Naive B cell (primary cell): ENCODE results near the gene SEMA3C. TPM values are rescaled to one million over a fixed set of nuclear protein-coding genes. Genes with fewer than 3 reads are reported as not detected.

Source experiments
- ATAC-seq, 2 donors: fragments of 150-1000 bp; cut with Tn5 transposase; 2 replicates each; pipeline ENCODE4 v1.10.0; 2021; ENCODE audit warnings: low read depth in 2 of 2, mild to moderate bottlenecking in 2 of 2, moderate library complexity in 2 of 2
- DNase-seq: peaks from one replicate; pipeline ENCODE4 v3.0.0; 2022
- H3K27ac Mint-ChIP-seq, 6 donors: one replicate each; pipeline ENCODE4 v1.8.0; 2020 to 2022; ENCODE audit warnings: mild to moderate bottlenecking in 6 of 6, mixed read lengths in 6 of 6, moderate library complexity in 5 of 6, inconsistent platforms in 2 of 6
- H3K27me3 Mint-ChIP-seq, 3 donors: one replicate each; pipeline ENCODE4 v1.8.0; 2021 to 2022; ENCODE audit warnings: mixed read lengths in 3 of 3, mild to moderate bottlenecking in 1 of 3
- H3K36me3 Mint-ChIP-seq, 2 donors: one replicate each; pipeline ENCODE4 v1.8.0; 2020 to 2022; ENCODE audit warnings: mixed read lengths in 2 of 2, inconsistent platforms in 1 of 2, mild to moderate bottlenecking in 1 of 2
- H3K4me1 Mint-ChIP-seq, 3 donors: one replicate each; pipeline ENCODE4 v1.8.0; 2020 to 2022; ENCODE audit warnings: mixed read lengths in 3 of 3, inconsistent platforms in 1 of 3, mild to moderate bottlenecking in 1 of 3, moderate library complexity in 1 of 3
- H3K4me3 Mint-ChIP-seq, 8 donors: one replicate each; pipeline ENCODE4 v1.8.0; 2020 to 2022; ENCODE audit warnings: mild to moderate bottlenecking in 8 of 8, mixed read lengths in 8 of 8, moderate library complexity in 8 of 8, inconsistent platforms in 2 of 8
- H3K9me3 Mint-ChIP-seq, 7 donors: one replicate each; pipeline ENCODE4 v1.8.0; 2020 to 2022; ENCODE audit warnings: mixed read lengths in 7 of 7, mild to moderate bottlenecking in 5 of 7, inconsistent platforms in 2 of 7, moderate library complexity in 1 of 7
- polyA plus RNA-seq, 6 donors: library from polyadenylated mRNA; unstranded; fragments of 300-500 nt; fragmentation: Illumina TruSeq; gene quantifications; one replicate each; pipeline ENCODE4 v1.2.3, GENCODE V29; 2021; ENCODE audit warnings: low read depth in 6 of 6

SEMA3C gene
- polyA plus RNA-seq, 6 donors from 2014 or later: not detected

DNA sequence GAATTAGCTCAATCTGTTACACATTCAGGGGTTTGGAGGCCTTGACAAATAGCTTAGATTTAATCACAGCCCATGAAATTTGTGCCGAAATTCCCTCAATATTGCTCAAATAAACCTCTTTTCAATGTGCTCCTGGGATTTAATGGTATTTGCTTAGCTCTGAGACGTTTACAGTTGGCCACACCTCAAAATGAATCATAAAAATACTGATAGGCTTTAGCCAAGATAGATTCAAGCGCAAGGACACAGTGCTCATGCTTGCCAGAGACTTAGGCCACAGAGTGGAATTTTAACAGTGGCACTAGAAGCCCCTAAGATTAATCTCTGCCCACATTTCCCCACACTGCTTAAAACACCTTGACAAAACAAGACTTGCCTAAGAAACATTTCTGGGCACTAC is 2.3 kb upstream of the SEMA3C start:
- peaks cover 24 to 43% (median 36%) of the 10 kb centered on the region in 3 donors for H3K27me3 Mint-ChIP-seq
- H3K36me3 Mint-ChIP-seq: no peaks in the 10 kb centered on the region
- H3K9me3 Mint-ChIP-seq: peaks cover 0 to 3% (median 0%) of the 10 kb centered on the region in 7 donors
- DNase-seq (no peak), ATAC-seq (no peak)
- H3K27ac Mint-ChIP-seq: no peak overlapping the region
- no peak overlapping the region for H3K4me3 Mint-ChIP-seq
- H3K4me1 Mint-ChIP-seq: peaks cover 0 to 12% (median 5%) of the 10 kb centered on the region in 3 donors

DNA sequence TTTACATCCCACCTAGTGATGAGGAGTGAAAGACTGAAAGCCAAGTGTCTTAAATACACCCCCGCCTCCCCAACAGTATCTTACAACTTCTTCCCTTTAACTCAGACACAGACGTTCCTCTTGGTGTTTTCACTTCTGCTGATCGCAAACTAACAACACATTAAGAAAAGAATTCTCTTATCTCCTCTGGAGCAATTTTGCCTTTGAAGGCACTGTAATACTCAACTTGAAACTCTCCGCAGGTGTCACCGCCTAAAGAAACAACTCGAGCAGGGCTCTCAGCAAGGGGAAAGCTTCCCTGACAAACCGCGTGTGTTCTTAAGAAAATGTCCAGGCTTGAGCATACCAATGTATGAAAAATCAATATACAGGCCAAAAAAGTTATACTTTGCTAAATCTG is 452 bp downstream of the SEMA3C start:
- H3K4me3 Mint-ChIP-seq: peak overlapping the region in 4 of 8 donors; percentile 40 to 51 (median 49)
- peaks cover 0 to 3% (median 0%) of the 10 kb centered on the region in 7 donors for H3K9me3 Mint-ChIP-seq
- H3K27ac Mint-ChIP-seq: peak overlapping the region in 1 of 6 donors; percentile 45
- no peak for DNase-seq
- peaks cover 0 to 12% (median 5%) of the 10 kb centered on the region in 3 donors for H3K4me1 Mint-ChIP-seq
- no peak for ATAC-seq
- H3K36me3 Mint-ChIP-seq: no peaks in the 10 kb centered on the region
- peaks cover 19 to 53% (median 36%) of the 10 kb centered on the region in 3 donors for H3K27me3 Mint-ChIP-seq

DNA sequence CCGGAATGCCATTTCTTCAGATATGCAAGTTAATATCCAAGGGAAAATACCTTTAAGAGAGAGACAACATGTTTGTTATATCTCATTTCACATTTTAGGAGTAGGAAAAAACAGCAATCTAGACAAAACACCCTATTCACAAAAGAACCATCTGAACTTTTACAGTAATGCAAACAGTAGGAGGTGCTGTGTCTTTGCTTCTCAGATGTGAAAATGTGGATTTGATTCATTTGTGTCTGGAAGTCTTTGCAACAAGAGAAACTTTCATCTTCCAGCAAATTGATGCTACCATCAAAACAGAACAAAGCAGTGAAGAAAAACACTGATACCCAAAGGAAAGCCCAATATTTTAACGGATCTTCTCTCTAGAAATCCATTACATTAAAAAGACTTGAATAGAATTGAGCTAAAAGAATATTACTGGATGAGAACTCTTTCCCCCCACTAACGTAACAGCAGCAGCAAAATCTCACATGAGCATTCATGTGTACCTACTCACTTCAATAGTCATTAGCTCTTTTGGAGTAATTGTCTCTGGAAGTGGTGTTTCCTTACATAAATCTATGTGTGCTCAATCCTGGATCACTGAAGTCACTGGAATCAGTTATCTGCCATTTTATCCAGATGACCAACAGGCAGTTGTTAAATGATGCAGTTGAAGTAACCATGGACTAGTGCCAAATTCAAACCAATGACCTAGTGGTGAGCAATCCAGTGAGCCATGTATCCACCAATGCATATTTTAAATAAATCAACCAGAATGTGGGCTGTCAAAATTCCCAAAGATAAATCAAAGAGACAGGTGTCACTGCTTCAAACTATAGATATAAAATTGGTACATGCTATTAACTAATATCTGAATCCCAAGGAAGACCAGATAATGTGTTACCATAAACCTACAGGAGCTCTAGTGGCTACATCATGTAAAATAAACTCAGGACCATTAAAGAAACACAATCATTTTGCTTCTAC is 1.8 kb downstream of the SEMA3C start:
- ATAC-seq (no peak), DNase-seq (no peak)
- Mint-ChIP-seq H3K27ac (no peak overlapping the region), H3K4me1 (peaks cover 0 to 12% (median 5%) of the 10 kb centered on the region in 3 donors), H3K27me3 (peaks cover 19 to 53% (median 36%) of the 10 kb centered on the region in 3 donors), H3K36me3 (no peaks in the 10 kb centered on the region), H3K4me3 (no peak overlapping the region), H3K9me3 (peaks cover 0 to 3% (median 0%) of the 10 kb centered on the region in 7 donors)

DNA sequence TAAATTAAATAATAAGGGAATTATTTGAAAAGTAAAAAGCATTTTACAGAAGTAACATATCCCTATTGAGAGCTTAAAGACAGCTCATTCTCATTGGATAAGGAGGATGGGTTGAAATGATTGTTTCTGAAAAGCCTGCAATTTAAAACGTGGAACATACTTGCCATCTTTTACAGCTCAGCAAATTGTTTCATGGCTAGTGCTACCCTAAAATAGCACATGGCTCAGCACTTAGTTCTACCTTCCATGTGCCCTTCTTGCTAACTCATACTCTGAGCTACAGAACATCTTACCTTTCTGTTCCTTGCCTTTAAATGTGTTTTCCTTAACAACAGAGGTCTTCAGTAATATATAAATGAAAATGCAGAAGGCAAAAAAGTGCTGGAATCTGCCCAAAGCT is 8.6 kb downstream of the SEMA3C start:
- H3K27ac Mint-ChIP-seq: no peak overlapping the region

DNA sequence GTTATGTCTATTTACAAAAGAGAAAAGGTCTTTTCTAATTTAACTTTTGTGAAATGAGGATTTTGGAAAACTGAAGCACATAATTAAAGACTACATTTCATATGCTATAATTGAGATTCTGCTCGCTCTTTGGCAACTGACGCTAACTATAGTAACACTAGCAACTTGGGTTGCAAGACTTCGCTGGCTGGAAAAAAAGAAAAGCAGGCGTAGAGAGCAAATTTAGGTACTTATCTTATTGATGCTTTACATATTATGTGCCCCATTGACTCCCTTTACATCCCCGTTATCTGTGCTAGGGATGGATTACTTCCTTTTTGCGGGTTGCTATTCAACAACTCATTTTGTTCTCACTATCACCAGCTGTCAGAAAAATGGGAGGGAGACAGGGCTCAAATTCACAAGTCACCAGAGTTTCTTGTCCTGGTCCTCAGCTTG is 10.5 kb downstream of the SEMA3C start:
- H3K4me3 Mint-ChIP-seq: no peak overlapping the region
- H3K27ac Mint-ChIP-seq: no peak overlapping the region
- DNase-seq: no peak
- peaks cover 0 to 6% of the 10 kb centered on the region in 2 donors for H3K36me3 Mint-ChIP-seq
- no peaks in the 10 kb centered on the region for H3K4me1 Mint-ChIP-seq
- no peaks in the 10 kb centered on the region for H3K9me3 Mint-ChIP-seq
- no peak for ATAC-seq
- H3K27me3 Mint-ChIP-seq: no peaks in the 10 kb centered on the region

More for the DNA sequence above, 8.6 kb downstream of the SEMA3C start:
- peaks cover 0 to 4% (median 3%) of the 10 kb centered on the region in 3 donors for H3K27me3 Mint-ChIP-seq
- peaks cover 0 to 6% of the 10 kb centered on the region in 2 donors for H3K36me3 Mint-ChIP-seq
- ATAC-seq: no peak
- no peak overlapping the region for H3K4me3 Mint-ChIP-seq
- no peaks in the 10 kb centered on the region for H3K9me3 Mint-ChIP-seq
- DNase-seq: no peak
- no peaks in the 10 kb centered on the region for H3K4me1 Mint-ChIP-seq

DNA sequence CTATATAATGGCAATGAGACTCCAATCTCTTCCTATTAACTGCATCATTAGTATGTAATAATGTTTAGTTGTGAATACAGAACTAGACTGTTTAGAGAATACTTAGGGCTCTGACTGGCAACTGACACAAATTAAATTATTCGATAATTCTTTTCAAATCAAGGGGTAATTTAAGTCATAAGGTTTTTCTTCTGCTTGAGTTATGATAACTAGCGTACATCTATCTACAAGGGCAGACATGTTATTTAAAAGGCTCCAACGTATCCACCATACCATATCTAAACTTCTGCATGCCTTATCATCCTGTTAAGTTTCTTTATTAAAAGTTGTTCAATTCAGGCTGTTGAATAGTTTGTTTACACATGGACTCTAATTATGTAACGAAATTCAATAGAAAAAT is 11.2 kb downstream of the SEMA3C start:
- Mint-ChIP-seq H3K4me3 (no peak overlapping the region), H3K27me3 (no peaks in the 10 kb centered on the region), H3K27ac (no peak overlapping the region), H3K4me1 (no peaks in the 10 kb centered on the region), H3K9me3 (no peaks in the 10 kb centered on the region), H3K36me3 (peaks cover 0 to 6% of the 10 kb centered on the region in 2 donors)
- no peak for DNase-seq
- ATAC-seq: no peak

DNA sequence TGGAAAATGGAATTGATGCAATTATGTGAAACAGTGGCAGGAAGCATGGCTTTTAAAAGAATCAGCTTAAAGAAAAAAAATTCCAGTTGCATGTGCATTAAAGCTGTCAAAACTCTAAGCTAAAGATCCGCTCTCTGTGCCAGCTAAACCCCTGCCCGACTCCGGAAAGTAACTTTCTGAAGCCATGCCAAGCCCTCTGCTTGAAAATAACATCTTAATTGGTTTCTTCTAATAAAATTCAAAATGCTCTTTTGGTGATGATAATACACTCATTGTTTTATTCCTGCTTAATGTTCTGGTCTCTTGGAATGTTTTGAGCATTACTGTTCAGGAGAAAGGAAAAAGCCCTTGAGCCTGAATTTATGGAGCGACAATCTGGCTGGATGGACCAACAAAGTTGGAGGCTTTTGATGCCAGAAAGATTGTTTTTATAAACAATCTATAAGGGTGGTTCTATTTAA is 11.7 kb downstream of the SEMA3C start:
- Mint-ChIP-seq H3K9me3 (no peaks in the 10 kb centered on the region), H3K36me3 (peaks cover 0 to 6% of the 10 kb centered on the region in 2 donors), H3K4me3 (no peak overlapping the region), H3K27ac (no peak overlapping the region), H3K4me1 (no peaks in the 10 kb centered on the region), H3K27me3 (no peaks in the 10 kb centered on the region)
- DNase-seq: no peak
- no peak for ATAC-seq

DNA sequence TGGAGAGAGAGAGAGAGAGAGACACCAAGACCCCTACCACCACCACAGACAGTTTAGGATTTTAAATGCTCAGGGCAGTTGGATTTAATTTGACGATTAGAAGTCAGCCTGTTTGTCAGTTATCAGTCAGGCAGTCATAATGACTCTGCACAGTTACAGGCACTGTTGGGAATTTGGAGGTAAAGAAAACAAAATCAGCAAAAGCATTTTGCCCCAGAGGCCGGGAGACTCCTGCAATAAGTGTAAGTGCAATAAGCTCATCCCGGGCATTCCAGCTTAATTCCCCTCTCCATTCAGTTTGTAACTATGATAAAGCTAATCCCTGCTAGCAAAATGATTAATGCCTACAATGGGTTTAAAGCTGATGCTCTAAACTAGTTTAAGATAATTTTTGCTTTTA is 13.5 kb downstream of the SEMA3C start:
- H3K4me3 Mint-ChIP-seq: no peak overlapping the region
- H3K9me3 Mint-ChIP-seq: no peaks in the 10 kb centered on the region
- no peaks in the 10 kb centered on the region for H3K36me3 Mint-ChIP-seq
- no peak overlapping the region for H3K27ac Mint-ChIP-seq
- ATAC-seq (no peak), DNase-seq (no peak)
- H3K27me3 Mint-ChIP-seq: no peaks in the 10 kb centered on the region
- no peaks in the 10 kb centered on the region for H3K4me1 Mint-ChIP-seq

DNA sequence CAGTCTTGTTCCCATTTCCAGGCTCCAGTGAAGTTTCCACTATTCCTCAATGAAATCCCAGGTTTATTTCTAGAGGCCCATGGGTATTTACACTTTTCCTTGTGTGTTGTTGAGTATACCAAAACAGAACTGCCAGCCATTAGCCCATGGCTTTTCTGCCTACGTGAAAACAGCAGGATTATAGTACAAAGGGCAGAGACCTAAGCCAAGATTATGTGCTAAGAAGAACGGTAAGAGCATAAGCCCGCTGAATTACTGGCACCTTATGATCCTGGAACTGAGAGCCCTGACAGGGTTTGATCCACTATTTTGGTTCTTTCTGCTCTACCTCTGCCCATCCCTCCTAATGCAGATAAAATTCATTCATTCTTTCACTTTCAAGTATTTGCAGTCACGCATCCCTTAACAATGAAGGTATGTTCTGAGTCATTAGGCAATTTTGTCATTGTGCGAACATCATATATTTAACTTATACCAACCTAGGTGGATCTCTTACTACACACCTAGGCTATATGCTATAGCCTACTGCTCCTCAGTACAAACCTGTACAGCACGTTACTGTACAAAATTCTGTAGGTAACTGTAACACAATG is 16.0 kb downstream of the SEMA3C start:
- no peaks in the 10 kb centered on the region for H3K36me3 Mint-ChIP-seq
- no peaks in the 10 kb centered on the region for H3K27me3 Mint-ChIP-seq
- H3K4me1 Mint-ChIP-seq: no peaks in the 10 kb centered on the region
- DNase-seq (no peak), ATAC-seq (no peak)
- peaks cover 0 to 2% (median 0%) of the 10 kb centered on the region in 7 donors for H3K9me3 Mint-ChIP-seq
- H3K4me3 Mint-ChIP-seq: no peak overlapping the region
- no peak overlapping the region for H3K27ac Mint-ChIP-seq

DNA sequence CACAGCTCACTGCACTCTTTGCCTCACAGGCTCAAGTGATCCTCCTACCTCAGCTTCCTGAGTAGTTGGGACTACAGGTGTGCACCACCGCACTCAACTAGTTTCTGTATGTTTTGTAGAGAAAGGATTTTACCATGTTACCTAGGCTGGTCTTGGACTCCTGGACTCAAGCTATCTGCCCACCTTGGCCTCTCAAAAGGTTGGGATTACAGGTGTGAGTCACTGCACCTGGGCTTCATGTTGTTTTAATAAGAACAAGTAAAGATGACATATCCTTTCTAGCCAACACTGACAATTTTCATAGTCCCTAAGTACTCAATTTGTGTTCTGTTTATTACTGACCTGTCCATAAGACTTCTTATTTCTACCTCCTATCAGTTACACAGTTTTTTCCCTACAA is 16.8 kb downstream of the SEMA3C start:
- no peak for DNase-seq
- no peak for ATAC-seq
- Mint-ChIP-seq H3K4me3 (no peak overlapping the region), H3K4me1 (no peaks in the 10 kb centered on the region), H3K27ac (no peak overlapping the region), H3K27me3 (no peaks in the 10 kb centered on the region), H3K36me3 (no peaks in the 10 kb centered on the region), H3K9me3 (peaks cover 0 to 2% (median 0%) of the 10 kb centered on the region in 7 donors)

DNA sequence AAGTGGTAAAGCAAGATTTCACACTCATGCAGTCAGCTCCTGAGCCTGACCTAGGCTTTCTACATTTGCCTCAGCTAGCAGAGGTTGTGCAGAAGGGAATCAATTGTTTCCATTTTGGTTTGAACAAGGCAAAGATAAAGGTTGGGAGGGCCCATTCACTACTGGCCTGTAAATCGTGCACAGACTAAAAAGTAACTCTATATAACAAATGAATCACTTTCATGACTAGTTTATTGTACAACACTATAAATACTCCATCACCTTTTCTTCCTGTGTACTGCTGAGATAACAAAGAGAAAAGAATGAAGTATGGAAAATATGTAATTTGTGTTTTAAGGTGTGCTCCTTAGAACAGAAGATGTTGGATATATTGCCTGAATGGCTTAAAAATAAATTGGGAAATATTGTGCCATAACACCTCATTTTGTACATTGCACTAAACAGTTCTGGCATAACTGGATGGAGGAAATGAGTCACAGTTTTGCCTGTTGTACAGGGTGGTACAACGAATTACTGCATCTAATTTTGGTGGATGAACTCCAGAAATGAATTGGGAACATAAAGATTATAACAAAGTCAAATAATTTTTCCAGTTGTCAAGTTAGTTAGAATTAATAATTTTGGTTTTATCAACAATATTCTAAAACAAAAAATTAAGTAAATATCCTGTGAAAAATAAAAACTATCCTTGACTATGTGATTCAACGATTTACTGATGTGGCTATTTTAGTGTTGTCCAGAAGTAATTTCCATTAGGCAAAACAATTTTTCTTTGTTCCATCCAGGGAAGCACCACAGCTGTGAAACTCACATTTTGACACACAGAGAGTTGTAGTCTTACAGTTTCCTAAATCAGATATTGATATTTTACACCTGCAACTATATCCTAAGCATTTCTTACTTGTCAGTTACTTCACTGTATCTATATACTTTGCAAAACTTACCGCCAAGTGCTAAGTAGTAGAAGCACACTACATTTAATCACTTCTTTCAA is 18.0 kb downstream of the SEMA3C start:
- no peak overlapping the region for H3K4me3 Mint-ChIP-seq
- H3K36me3 Mint-ChIP-seq: no peaks in the 10 kb centered on the region
- no peaks in the 10 kb centered on the region for H3K27me3 Mint-ChIP-seq
- peaks cover 0 to 2% (median 0%) of the 10 kb centered on the region in 7 donors for H3K9me3 Mint-ChIP-seq
- DNase-seq (no peak), ATAC-seq (no peak)
- no peak overlapping the region for H3K27ac Mint-ChIP-seq
- H3K4me1 Mint-ChIP-seq: no peaks in the 10 kb centered on the region

DNA sequence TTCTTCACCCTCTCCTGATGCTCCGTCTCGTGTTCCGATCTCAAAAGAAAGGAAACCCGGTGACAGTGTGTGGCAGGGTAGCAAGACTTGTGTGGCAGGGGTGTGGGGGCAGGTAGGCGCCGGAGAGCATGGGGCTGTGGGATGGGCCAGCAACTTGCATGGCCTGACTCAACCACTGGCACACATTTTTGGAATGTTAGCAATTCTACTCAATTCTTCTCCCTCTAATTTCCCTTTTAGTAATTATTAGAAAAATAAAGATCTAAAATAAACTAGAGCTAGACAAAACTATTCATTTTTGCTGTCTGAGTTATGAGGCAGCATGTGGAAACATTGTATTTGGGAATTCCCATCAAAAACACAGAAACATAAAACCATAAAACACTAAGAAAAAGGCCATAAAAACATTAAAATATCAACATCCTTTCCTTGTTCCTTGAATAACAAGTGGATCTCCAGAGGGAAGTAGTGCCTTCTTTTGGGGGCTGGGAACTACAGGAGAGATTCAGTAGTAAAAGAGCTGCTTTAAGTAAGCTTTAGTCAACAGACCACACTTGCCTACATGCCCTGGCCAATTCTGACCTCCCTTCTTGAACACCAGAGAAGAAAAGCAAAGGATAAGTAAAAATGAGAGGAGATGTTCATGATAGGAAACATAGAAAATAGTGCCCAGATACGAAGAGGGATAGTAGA is 21.8 kb downstream of the SEMA3C start:
- Mint-ChIP-seq H3K27me3 (no peaks in the 10 kb centered on the region), H3K9me3 (peaks cover 0 to 6% (median 0%) of the 10 kb centered on the region in 7 donors), H3K27ac (no peak overlapping the region), H3K4me3 (no peak overlapping the region), H3K4me1 (no peaks in the 10 kb centered on the region), H3K36me3 (no peaks in the 10 kb centered on the region)
- ATAC-seq (no peak), DNase-seq (no peak)
